ENCODE data around the gene ADGRA1.

The ADGRA1 gene

GRCh38 chr10:133044401-133044811, 43.3 kb upstream of the ADGRA1 start:
- Histone ChIP-seq H3K79me2 (ENCODE audit: insufficient read depth, low read length) (no peaks in the 10 kb centered on the region), H3K9me3 (ENCODE audit: insufficient read depth, low read depth, low read length) (peaks cover 2% of the 10 kb centered on the region; the same call in 1 of the 2 replicates), H3K4me1 (ENCODE audit: insufficient read depth, low read length, poor library complexity, severe bottlenecking) (no peaks in the 10 kb centered on the region), H3K9me2 (replicated peaks; ENCODE audit: low read depth, low read length) (no peaks in the 10 kb centered on the region), H3K4me2 (ENCODE audit: low read depth, low read length, poor library complexity, severe bottlenecking) (no peak overlapping the region), H3K9ac (ENCODE audit: low read depth, low read length, poor library complexity, severe bottlenecking) (no peak overlapping the region), H3K36me3 (ENCODE audit: insufficient read depth, low read length) (no peaks in the 10 kb centered on the region), H3K27me3 (ENCODE audit: insufficient read depth, low read length, poor library complexity, severe bottlenecking) (no peaks in the 10 kb centered on the region), H3K4me3 (ENCODE audit: low read length, poor library complexity, severe bottlenecking) (no peak overlapping the region), H2AFZ (ENCODE audit: low read length) (no peak overlapping the region), H3F3A (ENCODE audit: low read depth) (no peaks in the 10 kb centered on the region), H4K20me1 (ENCODE audit: insufficient read depth, low read length, poor library complexity, severe bottlenecking) (no peaks in the 10 kb centered on the region)
- TF ChIP-seq EZH2phosphoT487 (IDR thresholded peaks at IDR 0.05; ENCODE audit: borderline replicate concordance) = no peak
- no peak for TF ChIP-seq CTCF (conservative IDR thresholded peaks at IDR 0.05; ENCODE audit: low read length)

- Histone ChIP-seq H3K36me3 (ENCODE audit: insufficient read depth, low read length) (no peaks in the 10 kb centered on the region), H3K27me3 (ENCODE audit: insufficient read depth, low read length, poor library complexity, severe bottlenecking) (no peaks in the 10 kb centered on the region), H3K9me3 (ENCODE audit: insufficient read depth, low read depth, low read length) (no peaks in the 10 kb centered on the region; the same call in 1 of the 2 replicates), H3K9me2 (replicated peaks; ENCODE audit: low read depth, low read length) (no peaks in the 10 kb centered on the region), H3K4me2 (ENCODE audit: low read depth, low read length, poor library complexity, severe bottlenecking) (no peak overlapping the region), H3K79me2 (ENCODE audit: insufficient read depth, low read length) (no peaks in the 10 kb centered on the region), H3F3A (ENCODE audit: low read depth) (no peaks in the 10 kb centered on the region), H3K4me3 (ENCODE audit: low read length, poor library complexity, severe bottlenecking) (no peak overlapping the region), H3K9ac (ENCODE audit: low read depth, low read length, poor library complexity, severe bottlenecking) (no peak overlapping the region), H2AFZ (ENCODE audit: low read length) (no peak overlapping the region), H3K4me1 (ENCODE audit: insufficient read depth, low read length, poor library complexity, severe bottlenecking) (no peaks in the 10 kb centered on the region), H4K20me1 (ENCODE audit: insufficient read depth, low read length, poor library complexity, severe bottlenecking) (no peaks in the 10 kb centered on the region)
- no peak for TF ChIP-seq CTCF (conservative IDR thresholded peaks at IDR 0.05; ENCODE audit: low read length)
Measured at GRCh38 chr10:133045556-133046389, 42.0 kb upstream of the ADGRA1 start.

- Histone ChIP-seq H3F3A (ENCODE audit: low read depth) (no peaks in the 10 kb centered on the region), H3K4me2 (ENCODE audit: low read depth, low read length, poor library complexity, severe bottlenecking) (no peak overlapping the region), H3K9ac (ENCODE audit: low read depth, low read length, poor library complexity, severe bottlenecking) (no peak overlapping the region), H3K9me3 (ENCODE audit: insufficient read depth, low read depth, low read length) (no peaks in the 10 kb centered on the region; the same call in 1 of the 2 replicates), H3K36me3 (ENCODE audit: insufficient read depth, low read length) (no peaks in the 10 kb centered on the region), H3K4me3 (ENCODE audit: low read length, poor library complexity, severe bottlenecking) (no peak overlapping the region), H3K27me3 (ENCODE audit: insufficient read depth, low read length, poor library complexity, severe bottlenecking) (no peaks in the 10 kb centered on the region), H3K9me2 (replicated peaks; ENCODE audit: low read depth, low read length) (no peaks in the 10 kb centered on the region), H3K4me1 (ENCODE audit: insufficient read depth, low read length, poor library complexity, severe bottlenecking) (no peaks in the 10 kb centered on the region), H3K79me2 (ENCODE audit: insufficient read depth, low read length) (no peaks in the 10 kb centered on the region), H4K20me1 (ENCODE audit: insufficient read depth, low read length, poor library complexity, severe bottlenecking) (no peaks in the 10 kb centered on the region), H2AFZ (ENCODE audit: low read length) (no peak overlapping the region)
- TF ChIP-seq CTCF (conservative IDR thresholded peaks at IDR 0.05; ENCODE audit: low read length) (no peak), EZH2phosphoT487 (IDR thresholded peaks at IDR 0.05; ENCODE audit: borderline replicate concordance) (no peak)
Measured at GRCh38 chr10:133046390-133046765, 41.3 kb upstream of the ADGRA1 start.
